ENCODE measurements around the gene SLC16A9.

DNA sequence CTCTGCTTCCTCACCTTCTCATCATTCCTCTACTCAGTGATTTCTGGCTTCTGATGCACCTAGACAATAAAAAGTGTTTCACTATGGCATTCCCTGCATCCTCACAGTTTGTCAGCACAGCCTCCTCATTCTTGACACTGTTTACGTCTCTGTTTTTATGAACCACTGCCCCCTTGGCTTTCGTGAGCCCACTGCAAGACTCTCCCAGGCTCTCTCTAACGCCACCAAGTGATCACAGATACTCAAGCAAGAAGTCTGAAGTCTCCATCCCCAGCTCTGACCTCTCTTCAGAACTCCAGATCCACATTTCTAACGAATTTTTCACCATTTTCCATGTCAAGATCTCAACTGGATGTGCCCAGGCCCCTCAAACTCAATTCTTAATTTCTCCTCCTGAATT lies 8.9 kb downstream of the SLC16A9 start:
- TF ChIP-seq, protein P1, sequence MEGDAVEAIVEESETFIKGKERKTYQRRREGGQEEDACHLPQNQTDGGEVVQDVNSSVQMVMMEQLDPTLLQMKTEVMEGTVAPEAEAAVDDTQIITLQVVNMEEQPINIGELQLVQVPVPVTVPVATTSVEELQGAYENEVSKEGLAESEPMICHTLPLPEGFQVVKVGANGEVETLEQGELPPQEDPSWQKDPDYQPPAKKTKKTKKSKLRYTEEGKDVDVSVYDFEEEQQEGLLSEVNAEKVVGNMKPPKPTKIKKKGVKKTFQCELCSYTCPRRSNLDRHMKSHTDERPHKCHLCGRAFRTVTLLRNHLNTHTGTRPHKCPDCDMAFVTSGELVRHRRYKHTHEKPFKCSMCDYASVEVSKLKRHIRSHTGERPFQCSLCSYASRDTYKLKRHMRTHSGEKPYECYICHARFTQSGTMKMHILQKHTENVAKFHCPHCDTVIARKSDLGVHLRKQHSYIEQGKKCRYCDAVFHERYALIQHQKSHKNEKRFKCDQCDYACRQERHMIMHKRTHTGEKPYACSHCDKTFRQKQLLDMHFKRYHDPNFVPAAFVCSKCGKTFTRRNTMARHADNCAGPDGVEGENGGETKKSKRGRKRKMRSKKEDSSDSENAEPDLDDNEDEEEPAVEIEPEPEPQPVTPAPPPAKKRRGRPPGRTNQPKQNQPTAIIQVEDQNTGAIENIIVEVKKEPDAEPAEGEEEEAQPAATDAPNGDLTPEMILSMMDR (IDR thresholded peaks at IDR 0.05; ENCODE audit: insufficient read depth, low read length, poor library complexity, severe bottlenecking) = no peak
- no peak for TF ChIP-seq EZH2phosphoT487 (conservative IDR thresholded peaks at IDR 0.05; ENCODE audit: low read length)

Measured in SU-DHL-6 (cell line).